Stimulated activated CD8-positive, alpha-beta memory T cell treated with anti-CD3 and anti-CD28 coated beads, Interleukin-15, amount 100 ng/mL, for 48 hours (primary cell): ENCODE data around the gene ATP11A.

ENCODE experiments used
- DNase-seq, 2 donors: peaks; one replicate each; pipeline ENCODE4 v3.0.0-alpha.2; 2020; ENCODE audit warnings: low read depth in 2 of 2

Gene ATP11A

GRCh38 chr13:112760435-112760834 lies 70.6 kb downstream of the ATP11A start:
- no peak for DNase-seq

- no peak for DNase-seq
These were observed 71.1 kb downstream of the ATP11A start for GRCh38 chr13:112760931-112761330.

DNA sequence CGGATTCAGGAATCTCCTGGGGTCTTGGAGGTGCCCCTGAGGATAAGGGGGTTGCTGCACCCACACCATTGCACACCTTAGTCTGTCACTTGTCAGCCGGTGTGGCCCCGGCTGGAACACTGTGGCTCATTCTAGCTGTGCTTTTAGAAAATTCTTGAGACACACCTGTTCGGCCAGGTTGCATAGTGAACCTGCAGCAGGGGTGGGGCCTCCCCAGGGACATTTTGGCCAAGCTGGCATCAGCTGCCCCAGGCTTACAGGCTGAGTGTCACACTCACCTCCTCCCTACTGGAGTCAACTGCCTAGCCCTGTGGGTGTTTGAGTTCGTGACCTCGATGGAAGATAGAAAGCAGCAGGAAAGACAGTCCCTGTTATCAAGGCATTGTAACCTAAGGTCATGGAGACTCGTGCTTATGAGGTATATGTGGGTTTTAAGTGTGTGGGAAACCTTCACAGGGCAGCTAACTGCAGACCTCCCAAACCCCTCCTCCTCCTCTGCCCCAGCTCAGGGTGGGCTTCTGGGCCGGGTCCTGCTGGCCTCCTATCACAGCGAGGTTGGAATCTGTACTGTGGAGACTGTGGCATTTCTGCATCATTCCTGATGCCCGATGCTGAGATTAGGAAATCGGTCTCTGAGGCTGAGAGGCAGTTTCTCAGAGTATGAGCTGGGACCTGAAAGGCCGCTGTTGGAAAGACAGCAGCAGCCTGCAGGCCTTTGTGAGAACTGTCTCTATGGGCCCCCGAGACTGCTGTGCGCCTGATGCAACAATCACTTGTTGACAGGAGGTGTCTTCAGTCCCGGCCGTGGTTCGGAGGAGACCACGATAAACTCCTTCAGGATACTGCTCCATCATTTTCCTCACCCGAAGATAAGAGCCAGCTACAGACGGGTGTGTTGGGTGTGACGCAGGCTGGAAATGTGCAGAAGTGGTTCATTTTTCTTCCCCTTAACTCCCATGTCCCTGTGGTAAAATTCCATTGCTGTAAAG lies 72.2 kb downstream of the ATP11A start:
- DNase-seq, result no peak

- no peak for DNase-seq
These were observed 72.8 kb downstream of the ATP11A start for GRCh38 chr13:112762690-112763080.

- DNase-seq, result no peak
These were observed 74.2 kb downstream of the ATP11A start for GRCh38 chr13:112764028-112764427.

DNA sequence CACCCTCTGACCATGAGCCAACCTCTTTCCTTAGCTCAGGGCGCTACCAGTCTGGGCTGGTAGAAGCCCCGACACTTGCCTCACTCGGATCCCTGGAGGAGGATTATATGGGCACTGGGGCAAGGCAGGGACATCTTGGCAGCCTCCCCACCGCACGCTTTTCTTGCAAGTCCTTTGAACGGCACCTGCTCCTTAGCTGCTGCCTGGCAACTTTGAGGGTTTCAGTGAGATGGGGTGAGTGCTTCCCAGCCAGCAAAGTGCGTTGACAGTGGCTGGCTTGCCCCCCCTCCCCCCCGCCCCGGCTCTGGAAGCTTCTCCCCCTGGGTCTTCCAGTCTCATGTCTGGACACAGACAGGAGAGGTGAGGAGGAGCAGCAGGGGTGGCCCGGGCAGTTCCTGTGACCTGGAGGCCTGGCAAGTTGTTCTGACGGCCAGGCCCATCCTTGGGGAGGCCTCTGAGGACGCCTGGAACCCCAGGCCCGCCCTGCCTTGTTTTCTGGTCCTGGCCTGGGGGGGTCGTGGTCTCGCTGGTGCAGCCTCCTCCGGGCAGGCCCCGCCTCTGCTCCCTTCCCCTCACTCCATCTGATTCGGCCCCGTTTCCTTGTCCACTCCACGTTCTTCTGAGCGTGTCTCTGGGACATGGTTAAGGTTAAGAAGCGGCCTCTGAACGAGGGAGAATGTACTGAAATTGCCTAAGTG lies 75.2 kb downstream of the ATP11A start:
- no peak for DNase-seq

DNA sequence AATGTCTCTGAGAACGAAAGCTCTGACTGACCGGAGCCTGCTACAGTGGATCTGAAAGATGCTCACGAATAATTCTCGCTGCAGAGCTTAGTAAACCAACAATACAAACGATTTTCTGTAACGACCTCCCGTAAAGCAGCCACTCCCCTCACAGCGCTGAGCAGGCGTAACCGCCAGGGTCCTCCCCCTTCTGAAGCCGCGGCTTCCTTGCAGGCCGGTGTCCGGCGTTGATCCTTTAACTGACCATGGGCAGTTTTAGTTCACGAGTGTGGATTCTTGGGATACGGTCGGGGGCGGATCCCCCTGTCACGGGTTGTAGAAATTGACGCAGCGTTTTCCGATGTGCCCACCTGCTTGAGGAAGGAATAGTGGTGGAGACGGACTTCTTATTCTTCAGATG lies 75.9 kb downstream of the ATP11A start:
- DNase-seq, result no peak

DNA sequence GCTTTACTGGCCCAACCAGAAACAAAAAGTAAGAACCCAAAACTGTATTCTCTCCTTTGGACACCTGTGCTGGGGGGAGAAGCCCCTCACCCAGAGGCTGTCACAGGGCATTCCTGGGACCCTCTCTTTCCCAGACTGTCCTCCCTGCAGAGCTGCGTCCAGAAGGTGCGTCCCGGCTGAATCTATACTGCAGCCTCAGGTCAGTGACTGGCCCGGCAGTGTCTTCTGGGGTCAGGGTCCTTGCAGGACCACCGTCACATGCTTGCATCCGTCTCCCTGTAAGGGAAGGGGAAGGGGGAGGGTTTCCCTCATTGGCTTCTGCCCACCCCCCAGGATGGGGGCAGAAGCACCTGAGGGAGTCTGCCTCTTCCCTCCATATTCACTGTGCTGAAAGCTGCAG lies 76.5 kb downstream of the ATP11A start:
- no peak for DNase-seq

GRCh38 chr13:112767506-112768471 lies 78.0 kb downstream of the ATP11A start:
- no peak for DNase-seq

DNA sequence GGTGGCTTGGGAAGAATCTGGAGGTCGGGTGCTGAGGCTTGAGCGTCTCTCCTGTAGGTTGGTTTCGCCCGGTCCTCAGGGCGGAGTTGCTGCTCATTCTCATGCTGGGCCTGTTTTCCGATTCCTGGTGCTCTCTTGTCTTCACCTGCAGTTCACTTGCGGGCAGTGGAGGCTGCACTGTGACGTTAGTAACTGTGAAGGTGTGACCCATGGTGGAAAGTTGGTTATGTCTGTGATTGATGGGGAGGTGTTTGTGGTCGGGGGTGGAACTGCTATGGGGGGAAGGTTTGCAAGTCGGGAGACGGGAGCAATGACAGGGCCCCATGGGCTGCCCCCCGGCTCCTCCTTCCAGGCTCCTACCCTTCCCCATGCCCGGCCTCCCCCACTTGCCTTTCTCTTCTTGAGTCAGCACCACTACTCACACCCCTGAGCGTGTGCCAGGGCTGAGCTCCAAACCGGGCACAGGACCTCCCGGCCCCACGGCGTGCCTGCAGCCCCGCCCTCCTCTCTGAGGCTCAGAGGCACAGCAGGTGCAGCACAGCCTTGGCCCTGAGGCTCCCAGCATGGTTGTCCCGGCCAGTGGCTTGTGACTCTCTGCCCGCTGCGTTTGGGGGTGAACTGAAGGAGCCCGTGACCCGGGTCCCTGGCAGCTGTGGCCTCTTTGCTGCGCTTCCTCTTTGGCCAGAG lies 79.1 kb downstream of the ATP11A start:
- DNase-seq, result peak in 1 of 2 donors; percentile 19

- no peak for DNase-seq
These were observed 79.8 kb downstream of the ATP11A start for GRCh38 chr13:112769615-112770014.

GRCh38 chr13:112770504-112770903 lies 80.7 kb downstream of the ATP11A start:
- no peak for DNase-seq

DNA sequence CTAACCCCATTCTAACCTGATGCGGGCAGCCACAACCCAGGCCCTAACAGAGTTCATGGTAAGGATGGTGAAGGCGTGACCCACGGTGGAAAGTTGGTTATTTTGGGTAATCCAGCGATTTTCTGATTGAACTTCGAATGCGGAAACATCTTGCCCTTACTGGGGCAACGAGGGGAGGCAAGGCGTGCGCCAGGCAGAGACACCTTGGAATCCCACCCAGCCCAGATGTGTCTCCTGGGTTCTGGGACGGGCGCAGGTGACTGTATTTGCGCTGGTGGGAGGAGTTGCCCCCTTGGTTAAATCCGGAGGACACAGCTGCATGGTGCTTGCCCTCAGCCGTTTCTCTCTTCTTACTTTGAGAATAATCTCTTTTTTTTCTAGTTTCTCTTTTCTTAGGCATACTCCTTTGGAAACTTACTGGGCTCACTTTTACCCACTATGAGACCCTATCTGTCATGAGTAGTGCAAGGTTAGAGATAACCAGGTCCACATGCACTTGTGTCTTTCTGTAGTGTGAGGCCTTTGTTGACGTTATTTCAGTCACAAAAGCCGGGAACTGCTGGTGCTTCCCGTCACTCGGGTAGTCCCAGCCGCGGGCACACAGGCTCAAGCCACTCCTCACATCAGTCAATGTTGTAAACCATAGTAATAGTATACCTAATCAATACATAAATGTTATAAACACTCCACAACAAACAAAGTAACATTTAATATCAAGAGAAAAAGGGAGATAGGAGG lies 81.5 kb downstream of the ATP11A start:
- no peak for DNase-seq

DNA sequence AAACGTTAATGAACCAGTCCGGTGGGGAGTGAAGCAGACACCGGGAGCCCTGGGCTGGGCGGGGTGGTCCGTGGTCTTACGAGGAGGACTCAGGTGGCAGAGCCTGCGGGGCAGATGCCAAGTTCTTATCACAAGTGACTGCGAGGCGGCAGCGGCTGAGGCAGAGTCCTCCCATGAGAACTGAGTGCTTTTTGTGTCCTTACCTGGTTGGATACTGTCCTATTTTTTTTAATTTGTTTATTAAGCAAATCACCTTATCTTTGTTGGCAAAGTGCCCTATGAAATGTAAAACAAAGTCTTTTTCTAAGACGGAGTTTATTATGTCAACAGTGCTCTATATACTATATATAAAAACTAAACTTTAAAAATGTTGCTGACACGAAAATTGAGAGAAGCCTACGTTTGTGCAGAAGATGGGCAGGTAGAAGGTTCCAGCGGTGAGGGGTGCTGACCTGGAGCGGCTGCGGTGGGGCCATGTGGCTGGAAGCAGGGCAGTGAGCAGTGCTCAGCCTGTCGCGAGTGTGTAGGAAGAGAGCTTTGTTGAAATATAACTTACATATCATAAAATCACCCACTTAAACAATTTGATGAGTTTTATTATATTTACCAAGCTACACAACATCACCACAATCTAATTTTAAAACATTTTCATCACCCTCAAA lies 82.2 kb downstream of the ATP11A start:
- DNase-seq, result no peak

GRCh38 chr13:112772539-112772909 lies 82.7 kb downstream of the ATP11A start:
- DNase-seq, result no peak

GRCh38 chr13:112772929-112773328 lies 83.1 kb downstream of the ATP11A start:
- DNase-seq, result no peak

DNA sequence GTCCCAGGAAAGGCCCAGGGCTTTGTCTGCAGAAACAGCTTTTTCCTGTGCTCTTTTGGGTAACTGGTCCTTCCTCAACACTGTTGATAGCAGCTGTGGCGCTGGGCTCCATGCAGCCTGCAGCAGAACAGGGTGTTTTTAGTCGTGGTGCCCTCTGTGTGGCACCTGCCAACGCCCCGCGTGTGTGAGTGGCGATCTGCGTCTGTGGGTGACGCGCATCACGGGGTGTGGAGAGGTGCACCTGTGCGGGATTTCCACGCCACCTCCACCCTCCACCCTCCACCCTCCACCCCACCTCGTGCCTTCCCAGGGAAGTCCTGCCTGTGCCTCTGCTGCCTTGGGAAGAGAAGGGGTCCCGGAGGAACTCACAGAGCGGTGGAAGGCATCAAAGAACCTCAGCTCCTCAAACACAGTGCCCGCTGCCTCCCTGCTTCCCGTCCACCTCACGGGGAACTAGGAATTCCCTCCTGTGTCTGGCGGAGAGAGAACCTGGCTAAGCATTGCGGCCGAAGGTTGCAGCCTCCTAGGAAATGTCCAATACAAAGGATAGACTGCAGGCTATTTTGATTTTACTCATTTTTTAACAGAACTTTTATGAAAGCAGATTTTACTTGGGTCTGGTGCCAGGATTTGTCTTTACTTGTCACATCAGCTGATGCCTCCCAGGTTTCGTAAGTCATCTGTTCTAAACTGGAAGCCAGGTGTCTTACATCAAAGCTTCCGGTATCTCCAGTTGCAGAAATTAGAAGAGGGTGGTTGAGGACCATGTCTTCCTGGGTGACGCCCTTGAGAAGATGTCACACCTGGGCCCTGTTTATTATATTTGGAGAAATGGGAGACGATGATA lies 84.0 kb downstream of the ATP11A start:
- no peak for DNase-seq

DNA sequence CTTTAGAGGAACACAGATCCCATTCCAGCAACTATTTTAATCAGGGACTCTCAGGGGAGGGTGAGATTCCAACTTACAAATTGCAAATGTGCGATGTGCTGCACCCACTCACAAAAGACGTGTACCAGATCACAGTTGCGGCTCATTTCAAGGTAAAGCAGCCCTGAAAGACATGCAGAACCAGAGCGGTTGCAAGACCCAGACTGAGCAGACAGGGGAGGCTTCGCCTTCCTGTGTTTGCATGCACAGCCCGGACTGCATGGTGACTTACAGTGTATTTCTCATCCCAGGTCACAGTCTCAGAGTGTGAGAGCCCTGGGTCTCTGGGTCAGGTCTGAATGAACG lies 84.6 kb downstream of the ATP11A start:
- no peak for DNase-seq
